Retinal pigment epithelial cell (primary cell): ENCODE measurements around the gene PFN2.

Experiments
- DNase-seq: peaks from one replicate; pipeline ENCODE4 v3.0.0-alpha.2; 2010; ENCODE audit warnings: low read depth
- H3K4me3 ChIP-seq: 2 replicates; pipeline ENCODE4 v1.5.1; 2011; ENCODE audit warnings: mild to moderate bottlenecking, low read length, control low read depth, moderate library complexity
- CTCF ChIP-seq: conservative IDR thresholded peaks from 2 replicates; pipeline ENCODE4 v1.5.1; 2011; ENCODE audit warnings: low read depth, low read length, control low read depth, inconsistent platforms

The PFN2 gene

GRCh38 chr3:149919509-149919908 lies 51.2 kb downstream of the PFN2 start:
- H3K4me3 ChIP-seq = no peak overlapping the region
- DNase-seq = no peak
- no peak for TF ChIP-seq CTCF

GRCh38 chr3:149917124-149917667 lies 53.5 kb downstream of the PFN2 start:
- TF ChIP-seq CTCF = no peak
- no peak overlapping the region for H3K4me3 ChIP-seq
- DNase-seq = no peak
